Loucy (cell line): ENCODE data around the gene PTCH2.

Source experiments
- H2AFZ ChIP-seq: fragments of 200-600 bp; sonication (generic); 2 replicates; pipeline ENCODE4 v1.6.0; 2016; ENCODE audit warnings: antibody characterized with exemption, mild to moderate bottlenecking, low read length, moderate library complexity
- H3F3A ChIP-seq: fragments of 200-600 bp; 2 replicates; pipeline ENCODE4 v1.6.0; 2016; ENCODE audit warnings: antibody characterized with exemption, low read depth, mild to moderate bottlenecking
- H3K27me3 ChIP-seq: fragments of 200-600 bp; sonication (generic); 2 replicates; pipeline ENCODE4 v1.6.1; 2014; ENCODE audit warnings: low read length, mild to moderate bottlenecking; ENCODE audit not compliant: insufficient read depth, poor library complexity, severe bottlenecking
- H3K36me3 ChIP-seq: fragments of 200-600 bp; sonication (generic); 2 replicates; pipeline ENCODE4 v1.6.1; 2016; ENCODE audit warnings: low read length; ENCODE audit not compliant: insufficient read depth
- H3K4me1 ChIP-seq: fragments of 200-600 bp; sonication (generic); 2 replicates; pipeline ENCODE4 v1.5.1; 2014; ENCODE audit warnings: low read length, mild to moderate bottlenecking; ENCODE audit not compliant: insufficient read depth, poor library complexity, severe bottlenecking
- H3K4me2 ChIP-seq: fragments of 200-600 bp; sonication (generic); 2 replicates; pipeline ENCODE4 v1.6.0; 2014; ENCODE audit warnings: antibody characterized with exemption, low read length, low read depth, mild to moderate bottlenecking; ENCODE audit not compliant: poor library complexity, severe bottlenecking
- H3K4me3 ChIP-seq: fragments of 200-600 bp; sonication (generic); 2 replicates; pipeline ENCODE4 v1.5.1; 2014; ENCODE audit warnings: low read length, mild to moderate bottlenecking, mixed read lengths; ENCODE audit not compliant: poor library complexity, severe bottlenecking
- H3K79me2 ChIP-seq: fragments of 200-600 bp; sonication (generic); 2 replicates; pipeline ENCODE4 v1.6.1; 2014; ENCODE audit warnings: low read length; ENCODE audit not compliant: insufficient read depth
- H3K9ac ChIP-seq: fragments of 200-600 bp; sonication (generic); 2 replicates; pipeline ENCODE4 v1.6.0; 2014; ENCODE audit warnings: mild to moderate bottlenecking, low read depth, low read length, moderate library complexity; ENCODE audit not compliant: poor library complexity, severe bottlenecking
- H3K9me2 ChIP-seq: fragments of 200-600 bp; sonication (generic); replicated peaks from 2 replicates; pipeline ENCODE4 v1.6.1; 2016; ENCODE audit warnings: low read depth, low read length, mixed read lengths
- H3K9me3 ChIP-seq: fragments of 200-600 bp; sonication (generic); 2 replicates; pipeline ENCODE4 v1.6.1; 2014; ENCODE audit warnings: mild to moderate bottlenecking, antibody characterized with exemption, low read length, low read depth; ENCODE audit not compliant: insufficient read depth
- H4K20me1 ChIP-seq: fragments of 200-600 bp; sonication (generic); 2 replicates; pipeline ENCODE4 v1.6.0; 2014; ENCODE audit warnings: antibody characterized with exemption, low read length, mild to moderate bottlenecking; ENCODE audit not compliant: insufficient read depth, poor library complexity, severe bottlenecking
- CTCF ChIP-seq: fragments of 200-600 bp; sonication (generic); conservative IDR thresholded peaks from 2 replicates; pipeline ENCODE4 v1.5.1; 2014; ENCODE audit warnings: mild to moderate bottlenecking, antibody characterized with exemption, low read length
- EZH2phosphoT487 ChIP-seq: fragments of 200-600 bp; IDR thresholded peaks from 2 replicates; pipeline ENCODE4 v1.6.1; 2018; ENCODE audit warnings: antibody characterized with exemption, mild to moderate bottlenecking, moderate library complexity, borderline replicate concordance

The PTCH2 gene

GRCh38 chr1:44785029-44785380 is 58.0 kb downstream of the PTCH2 start:
- H3K4me3 ChIP-seq: no peak overlapping the region
- H3K27me3 ChIP-seq: no peaks in the 10 kb centered on the region
- H3K9me3 ChIP-seq: no peaks in the 10 kb centered on the region
- no peaks in the 10 kb centered on the region for H3K9me2 ChIP-seq
- H3K4me2 ChIP-seq: no peak overlapping the region
- no peaks in the 10 kb centered on the region for H3F3A ChIP-seq
- peaks cover 7% of the 10 kb centered on the region; the same call in 1 of the 2 replicates for H3K79me2 ChIP-seq
- peaks cover 12% of the 10 kb centered on the region for H4K20me1 ChIP-seq
- H3K36me3 ChIP-seq: peaks cover 18% of the 10 kb centered on the region; the same call in 1 of the 2 replicates
- TF ChIP-seq CTCF: no peak
- no peak for TF ChIP-seq EZH2phosphoT487
- H3K9ac ChIP-seq: no peak overlapping the region
- no peak overlapping the region for H2AFZ ChIP-seq
- H3K4me1 ChIP-seq: no peaks in the 10 kb centered on the region

DNA sequence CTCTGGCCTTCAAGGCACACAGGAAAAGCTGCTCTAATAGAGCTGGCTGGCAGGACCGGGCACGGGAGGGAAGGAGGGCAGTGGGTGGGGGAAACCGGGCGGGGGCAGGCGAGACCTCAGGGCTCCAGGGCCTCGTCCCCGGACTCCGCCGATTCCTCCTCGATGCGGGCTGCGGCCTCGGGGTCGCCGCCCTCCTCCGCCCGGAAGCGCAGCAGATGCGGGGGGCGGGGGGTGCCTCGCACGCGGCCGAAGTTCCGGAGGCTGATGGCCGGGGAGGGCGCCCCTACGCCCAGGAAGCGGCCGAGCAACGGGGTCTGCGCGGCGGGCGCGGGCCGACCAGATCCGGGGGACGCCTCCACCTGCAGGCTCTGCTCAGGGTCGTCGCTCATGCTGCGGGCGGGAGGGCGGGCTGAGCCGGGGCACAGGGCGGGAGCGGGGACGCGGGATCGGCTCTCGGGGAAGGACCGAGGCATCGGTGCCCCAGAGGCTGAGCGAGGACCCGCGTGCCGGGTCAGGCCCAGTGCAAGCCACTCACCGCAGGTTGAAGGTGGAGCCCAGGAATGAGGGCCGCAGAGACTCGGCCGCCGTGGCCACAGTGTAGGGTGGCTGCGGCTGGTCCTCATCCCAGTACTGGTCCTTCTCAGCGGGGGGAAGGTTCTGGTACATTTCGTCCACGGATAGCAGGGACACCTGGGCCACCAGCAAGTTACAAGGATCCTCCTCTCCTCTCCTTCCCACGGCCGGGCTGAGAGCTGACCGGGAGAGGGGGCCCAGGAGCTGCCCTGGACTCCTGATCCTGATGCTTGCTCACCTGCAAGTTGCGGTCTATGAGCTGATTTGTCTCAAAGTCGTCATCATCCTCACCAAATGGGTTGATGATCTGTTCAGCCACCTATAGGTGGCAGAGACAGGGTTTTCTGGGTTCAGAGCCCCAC is 58.7 kb downstream of the PTCH2 start:
- no peaks in the 10 kb centered on the region for H3F3A ChIP-seq
- no peak overlapping the region for H2AFZ ChIP-seq
- peaks cover 13% of the 10 kb centered on the region for H4K20me1 ChIP-seq
- no peaks in the 10 kb centered on the region for H3K27me3 ChIP-seq
- peaks cover 21% of the 10 kb centered on the region; the same call in 1 of the 2 replicates for H3K36me3 ChIP-seq
- H3K4me1 ChIP-seq: no peaks in the 10 kb centered on the region
- H3K9me3 ChIP-seq: no peaks in the 10 kb centered on the region
- H3K4me3 ChIP-seq: no peak overlapping the region
- H3K4me2 ChIP-seq: no peak overlapping the region
- no peak for TF ChIP-seq EZH2phosphoT487
- TF ChIP-seq CTCF: no peak
- no peak overlapping the region for H3K9ac ChIP-seq
- peaks cover 13% of the 10 kb centered on the region for H3K79me2 ChIP-seq
- H3K9me2 ChIP-seq: no peaks in the 10 kb centered on the region

DNA sequence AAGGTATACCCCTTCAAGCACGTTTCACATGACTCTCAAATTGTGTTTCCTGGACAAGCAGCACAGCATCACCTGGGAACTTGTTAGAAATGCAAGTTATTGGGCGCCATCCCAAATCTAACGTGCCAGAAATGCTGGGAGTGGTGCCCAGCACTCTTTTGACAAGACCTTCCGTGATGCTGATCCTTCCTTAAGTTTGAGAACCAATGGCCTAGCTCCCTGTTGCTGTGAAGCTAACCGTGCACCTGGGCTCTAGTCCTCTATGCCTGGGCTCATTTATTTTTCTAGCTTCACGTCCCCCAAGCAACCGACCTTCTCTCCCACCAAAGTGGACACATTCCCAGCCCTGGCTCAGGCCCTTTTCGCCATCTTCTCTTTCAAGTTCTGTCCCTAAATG is 59.4 kb downstream of the PTCH2 start:
- Histone ChIP-seq H3K4me1 (peaks cover 2% of the 10 kb centered on the region), H3K79me2 (peaks cover 20% of the 10 kb centered on the region), H3F3A (no peaks in the 10 kb centered on the region), H3K9me3 (no peaks in the 10 kb centered on the region), H3K4me3 (no peak overlapping the region), H3K9me2 (no peaks in the 10 kb centered on the region), H2AFZ (no peak overlapping the region), H3K4me2 (no peak overlapping the region), H4K20me1 (peaks cover 18% of the 10 kb centered on the region), H3K27me3 (no peaks in the 10 kb centered on the region), H3K36me3 (peaks cover 26% of the 10 kb centered on the region), H3K9ac (no peak overlapping the region)
- no peak for TF ChIP-seq EZH2phosphoT487
